Right ventricle myocardium superior (tissue), 1 donor: ENCODE results near the gene RUSC1. TPM values are rescaled to one million over a fixed set of nuclear protein-coding genes. Genes with fewer than 3 reads are reported as not detected.

Experiments used
- ATAC-seq: fragments of 200-7000 bp; cut with Tn5 transposase; one replicate; pipeline ENCODE4 v1.9.1; 2020; ENCODE audit warnings: mild to moderate bottlenecking; ENCODE audit not compliant: poor library complexity
- DNase-seq: peaks from one replicate; pipeline ENCODE4 v3.0.0-alpha.2; 2020
- intact Hi-C: fragments of 100-400 bp; cut with DNase I; formaldehyde crosslinking; loops from one replicate; pipeline ENCODE4 v1.11.2; 2022
- long read RNA-seq: library from polyadenylated mRNA; unstranded; transcript quantifications from one replicate; pipeline ENCODE4 v2.0.0, GENCODE V29; 2021
- total RNA-seq: library from RNA; stranded (reverse); fragmentation: NEBNext Ultra II Directional; extraction: Animal tissue kit (Norgen Biotek cat#: 25700); gene quantifications from one replicate; pipeline ENCODE4 v1.2.1, GENCODE V29; 2021
- donor health status: DM: no; HTN: yes; CAD: no; lungs with severe emphysema.

The RUSC1 gene, protein sequence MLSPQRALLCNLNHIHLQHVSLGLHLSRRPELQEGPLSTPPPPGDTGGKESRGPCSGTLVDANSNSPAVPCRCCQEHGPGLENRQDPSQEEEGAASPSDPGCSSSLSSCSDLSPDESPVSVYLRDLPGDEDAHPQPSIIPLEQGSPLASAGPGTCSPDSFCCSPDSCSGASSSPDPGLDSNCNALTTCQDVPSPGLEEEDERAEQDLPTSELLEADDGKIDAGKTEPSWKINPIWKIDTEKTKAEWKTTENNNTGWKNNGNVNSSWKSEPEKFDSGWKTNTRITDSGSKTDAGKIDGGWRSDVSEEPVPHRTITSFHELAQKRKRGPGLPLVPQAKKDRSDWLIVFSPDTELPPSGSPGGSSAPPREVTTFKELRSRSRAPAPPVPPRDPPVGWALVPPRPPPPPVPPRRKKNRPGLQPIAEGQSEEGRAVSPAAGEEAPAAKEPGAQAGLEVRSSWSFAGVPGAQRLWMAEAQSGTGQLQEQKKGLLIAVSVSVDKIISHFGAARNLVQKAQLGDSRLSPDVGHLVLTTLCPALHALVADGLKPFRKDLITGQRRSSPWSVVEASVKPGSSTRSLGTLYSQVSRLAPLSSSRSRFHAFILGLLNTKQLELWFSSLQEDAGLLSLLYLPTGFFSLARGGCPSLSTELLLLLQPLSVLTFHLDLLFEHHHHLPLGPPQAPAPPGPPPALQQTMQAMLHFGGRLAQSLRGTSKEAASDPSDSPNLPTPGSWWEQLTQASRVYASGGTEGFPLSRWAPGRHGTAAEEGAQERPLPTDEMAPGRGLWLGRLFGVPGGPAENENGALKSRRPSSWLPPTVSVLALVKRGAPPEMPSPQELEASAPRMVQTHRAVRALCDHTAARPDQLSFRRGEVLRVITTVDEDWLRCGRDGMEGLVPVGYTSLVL
- total RNA-seq: 19.9 TPM
- long read RNA-seq, transcript RUSC1-203 (9 exons, 1,968 nt): major isoform, 8 of 64 reads
- long read RNA-seq, partial matches to known transcripts: 21 of 64 reads
- long read RNA-seq, other reads (novel, unspliced or antisense): 23 of 64 reads

- intact Hi-C loops: loop anchor here (5.0 kb wide), 2 partner anchors 44 to 69 kb away; partner anchors contain the start of gene HCN3
- peak; percentile 94 for DNase-seq
- ATAC-seq: peak; percentile 51
These were observed at the start of gene RUSC1 for GRCh38 chr1:155320661-155321617. TSS of gene RUSC1 (plus strand) at chr1:155320894. CDS start at chr1:155321774, 880 bp downstream.

- ATAC-seq (peak; percentile 41), DNase-seq (no peak)
- intact Hi-C loops: no loop called here
These were observed 48.0 kb upstream of the RUSC1 start for GRCh38 chr1:155272466-155273342.

DNA sequence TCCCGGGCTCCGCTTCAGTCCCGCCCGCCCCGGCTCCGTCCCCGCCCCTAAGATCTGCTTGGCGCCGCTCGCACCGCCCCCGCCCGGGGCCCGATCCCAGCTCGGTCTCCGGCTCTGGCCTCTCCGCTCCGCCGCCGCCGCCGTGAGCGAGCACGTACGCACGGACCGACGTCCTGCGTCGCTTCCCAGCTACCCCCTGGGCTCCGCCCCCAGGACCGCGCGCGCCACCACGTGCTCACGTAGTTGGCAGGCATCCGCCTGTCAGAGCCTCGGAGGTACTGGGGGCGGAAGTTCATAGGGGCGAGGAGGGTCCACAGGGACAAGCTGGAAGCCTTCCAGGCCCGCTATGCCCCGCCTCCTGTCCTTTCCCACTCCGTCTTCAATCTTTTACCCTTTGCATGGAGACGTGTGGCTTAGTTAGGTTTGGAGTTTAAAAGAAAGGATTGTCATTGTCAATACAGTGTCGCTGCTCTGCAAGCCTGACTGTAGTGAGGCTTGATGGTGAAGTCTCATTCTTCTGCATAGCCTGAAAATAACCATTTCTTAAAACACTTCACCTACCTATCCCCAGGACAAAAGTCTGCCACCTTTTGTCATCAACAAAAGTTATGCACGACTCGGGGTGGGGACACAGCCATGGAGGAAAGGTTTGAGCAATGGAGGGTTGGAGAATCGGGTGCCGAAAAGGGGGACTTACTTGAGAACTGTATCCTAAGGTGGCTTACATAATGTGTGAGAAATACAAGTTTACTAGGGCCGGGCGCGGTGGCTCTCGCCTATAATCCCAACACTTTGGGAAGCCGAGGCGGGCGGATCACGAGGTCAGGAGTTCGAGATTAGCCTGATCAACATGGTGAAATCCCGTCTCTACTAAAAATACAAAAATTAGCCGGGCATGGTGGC lies 47.1 kb upstream of the RUSC1 start, which contains the start of gene CLK2:
TSS of gene CLK2 (minus strand) at position 162 of the 903 bp plus-strand sequence. CDS start 2,527 bp downstream, outside the sequence.
- DNase-seq (peak; percentile 98), ATAC-seq (peak; percentile 92)
- intact Hi-C loops: no loop called here

GRCh38 chr1:155277070-155277901 lies 43.4 kb upstream of the RUSC1 start, which contains the start of gene HCN3:
TSS of gene HCN3 (plus strand) at chr1:155277463. CDS start at chr1:155277591, 128 bp downstream.
- intact Hi-C loops: loop anchor here (5.0 kb wide), 1 partner anchor 45 kb away; the partner anchor contains the start of gene RUSC1
- ATAC-seq (peak; percentile 88), DNase-seq (peak; percentile 99)

GRCh38 chr1:155277902-155278688 lies 42.6 kb upstream of the RUSC1 start:
- DNase-seq (peak; percentile 69), ATAC-seq (peak; percentile 5)
- intact Hi-C loops: loop anchor here (5.0 kb wide), 1 partner anchor 44 kb away; the partner anchor contains the start of gene RUSC1

GRCh38 chr1:155278689-155279160 lies 42.0 kb upstream of the RUSC1 start:
- intact Hi-C loops: loop anchor here (5.0 kb wide), 1 partner anchor 44 kb away; the partner anchor contains the start of gene RUSC1
- ATAC-seq (no peak), DNase-seq (no peak)

- ATAC-seq: no peak
- intact Hi-C loops: loop anchor here (5.0 kb wide), 1 partner anchor 43 kb away; the partner anchor contains the start of gene RUSC1
- no peak for DNase-seq
These were observed 41.4 kb upstream of the RUSC1 start for GRCh38 chr1:155279268-155279667.

- no peak for DNase-seq
- intact Hi-C loops: no loop called here
- ATAC-seq: no peak
These were observed 38.1 kb upstream of the RUSC1 start for GRCh38 chr1:155282488-155283091.

DNA sequence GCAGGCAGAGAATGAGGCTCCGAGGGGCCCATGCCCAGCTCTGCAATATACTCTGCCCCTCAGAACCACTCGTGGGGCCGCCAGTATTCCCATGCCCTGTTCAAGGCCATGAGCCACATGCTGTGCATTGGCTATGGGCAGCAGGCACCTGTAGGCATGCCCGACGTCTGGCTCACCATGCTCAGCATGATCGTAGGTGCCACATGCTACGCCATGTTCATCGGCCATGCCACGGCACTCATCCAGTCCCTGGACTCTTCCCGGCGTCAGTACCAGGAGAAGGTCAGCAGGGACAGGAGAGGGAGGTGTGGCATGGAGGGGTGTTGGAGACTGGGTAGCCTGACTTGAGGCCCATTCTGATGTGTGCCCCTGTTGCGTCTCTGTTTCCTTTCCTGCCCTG lies 36.2 kb upstream of the RUSC1 start:
- intact Hi-C loops: no loop called here
- ATAC-seq (no peak), DNase-seq (no peak)

DNA sequence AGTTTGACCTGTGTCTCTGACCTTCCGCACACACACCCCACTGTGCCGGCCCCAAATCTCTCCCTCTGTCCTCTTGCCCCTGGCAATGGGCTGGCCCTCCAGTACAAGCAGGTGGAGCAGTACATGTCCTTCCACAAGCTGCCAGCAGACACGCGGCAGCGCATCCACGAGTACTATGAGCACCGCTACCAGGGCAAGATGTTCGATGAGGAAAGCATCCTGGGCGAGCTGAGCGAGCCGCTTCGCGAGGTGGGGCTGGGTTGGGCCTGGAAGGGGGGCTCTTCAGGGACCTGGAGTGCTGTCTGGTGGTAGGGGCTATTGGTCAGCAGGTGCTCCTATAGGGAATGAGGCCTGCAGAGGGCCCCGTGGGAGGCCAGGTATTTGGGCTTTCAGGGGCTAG lies 35.6 kb upstream of the RUSC1 start:
- DNase-seq (no peak), ATAC-seq (no peak)
- intact Hi-C loops: no loop called here

- ATAC-seq: no peak
- no peak for DNase-seq
- intact Hi-C loops: no loop called here
These were observed 35.1 kb upstream of the RUSC1 start for GRCh38 chr1:155285631-155286044.

GRCh38 chr1:155286544-155286943 lies 34.1 kb upstream of the RUSC1 start:
- intact Hi-C loops: no loop called here
- ATAC-seq (no peak), DNase-seq (no peak)

GRCh38 chr1:155287987-155288543 lies 32.6 kb upstream of the RUSC1 start:
- intact Hi-C loops: no loop called here
- no peak for DNase-seq
- no peak for ATAC-seq
